ENCODE measurements around the gene TM4SF20.
"Not testable (repeated sequence)": the region's sequence is repeated elsewhere in the genome, so short reads cannot be mapped to it uniquely, and the experiment has no call there.

Gene TM4SF20

GRCh38 chr2:227364585-227365263 lies 14.4 kb downstream of the TM4SF20 start:
- H3K27ac Mint-ChIP-seq, H3K4me3 Mint-ChIP-seq: not testable (repeated sequence)

GRCh38 chr2:227363756-227364155 lies 15.3 kb downstream of the TM4SF20 start:
- Mint-ChIP-seq H3K4me3 (no peak overlapping the region), H3K4me1 (no peaks in the 10 kb centered on the region), H3K27me3 (no peaks in the 10 kb centered on the region), H3K36me3 (peaks cover 20% of the 10 kb centered on the region), H3K9me3 (no peaks in the 10 kb centered on the region), H3K27ac (no peak overlapping the region)
- ATAC-seq: no peak

More at GRCh38 chr2:227364585-227365263, 14.4 kb downstream of the TM4SF20 start:
- ATAC-seq, H3K4me1 Mint-ChIP-seq, H3K9me3 Mint-ChIP-seq, H3K27me3 Mint-ChIP-seq: not testable (repeated sequence)
- H3K36me3 Mint-ChIP-seq: peaks cover 11% of the 10 kb centered on the region

DNA sequence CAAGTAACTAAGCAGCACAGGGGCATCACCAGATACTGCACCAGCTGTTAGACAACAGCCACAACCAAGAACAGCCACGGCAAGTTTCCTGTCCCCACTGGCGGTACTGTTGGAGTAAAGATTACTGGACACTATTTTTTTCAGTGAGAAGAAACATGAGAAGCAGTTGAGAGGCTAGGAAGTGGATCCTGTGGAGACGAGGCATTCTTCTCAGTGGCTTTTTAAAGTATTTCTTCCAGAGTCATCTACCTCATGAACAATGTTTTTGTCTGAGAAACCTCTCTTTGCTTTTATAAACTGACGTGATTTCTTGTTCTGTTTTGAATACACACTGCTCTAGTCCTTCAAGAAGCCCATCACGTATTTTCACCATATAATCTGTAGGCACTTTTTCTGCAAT lies 18.8 kb downstream of the TM4SF20 start:
- Mint-ChIP-seq H3K27ac (peak overlapping the region; percentile 51), H3K9me3 (no peaks in the 10 kb centered on the region), H3K27me3 (no peaks in the 10 kb centered on the region), H3K4me3 (no peak overlapping the region), H3K36me3 (peaks cover 33% of the 10 kb centered on the region), H3K4me1 (no peaks in the 10 kb centered on the region)
- no peak for ATAC-seq

GRCh38 chr2:227351639-227352038 lies 27.5 kb downstream of the TM4SF20 start:
- Mint-ChIP-seq H3K4me3 (no peak overlapping the region), H3K36me3 (peaks cover 18% of the 10 kb centered on the region), H3K9me3 (no peaks in the 10 kb centered on the region), H3K27me3 (no peaks in the 10 kb centered on the region), H3K27ac (peak overlapping the region; percentile 14), H3K4me1 (peaks cover 6% of the 10 kb centered on the region)
- ATAC-seq: no peak

DNA sequence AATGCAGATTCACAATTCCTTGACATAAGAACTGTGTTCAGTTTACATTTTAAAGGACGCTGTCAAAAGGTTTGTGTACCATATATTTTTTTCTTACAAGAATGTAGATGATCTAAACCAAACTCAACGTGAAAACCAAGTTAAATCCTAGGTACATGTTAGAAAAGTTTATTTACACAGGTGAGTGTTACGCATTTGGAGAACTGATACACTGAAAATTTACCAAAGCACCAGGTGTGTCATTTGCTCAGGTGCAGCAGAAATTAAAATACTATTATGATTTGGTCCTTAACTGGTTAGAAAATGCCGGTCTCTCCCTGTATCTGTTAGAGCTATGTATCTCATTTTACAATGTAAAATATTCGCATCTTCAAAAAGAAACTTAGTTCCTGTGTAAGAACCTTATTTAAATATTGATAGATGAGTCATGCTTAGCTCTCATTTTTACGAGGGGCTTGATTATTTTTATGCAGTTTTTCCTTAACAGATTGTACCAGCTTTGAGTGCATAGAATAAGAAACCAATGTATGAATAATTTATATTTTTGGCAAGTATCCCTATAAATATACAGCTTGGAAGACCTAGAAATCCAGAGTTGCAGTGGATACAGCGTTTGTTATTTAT lies 29.0 kb downstream of the TM4SF20 start:
- Mint-ChIP-seq H3K27ac (no peak overlapping the region), H3K4me1 (peaks cover 6% of the 10 kb centered on the region), H3K4me3 (no peak overlapping the region), H3K27me3 (no peaks in the 10 kb centered on the region), H3K36me3 (peaks cover 12% of the 10 kb centered on the region), H3K9me3 (no peaks in the 10 kb centered on the region)
- no peak for ATAC-seq

GRCh38 chr2:227348324-227348723 lies 30.8 kb downstream of the TM4SF20 start:
- no peak overlapping the region for H3K27ac Mint-ChIP-seq
- H3K4me1 Mint-ChIP-seq: peaks cover 6% of the 10 kb centered on the region
- H3K4me3 Mint-ChIP-seq: no peak overlapping the region
- no peak for ATAC-seq
- H3K9me3 Mint-ChIP-seq: no peaks in the 10 kb centered on the region
- H3K36me3 Mint-ChIP-seq: peaks cover 12% of the 10 kb centered on the region
- no peaks in the 10 kb centered on the region for H3K27me3 Mint-ChIP-seq

DNA sequence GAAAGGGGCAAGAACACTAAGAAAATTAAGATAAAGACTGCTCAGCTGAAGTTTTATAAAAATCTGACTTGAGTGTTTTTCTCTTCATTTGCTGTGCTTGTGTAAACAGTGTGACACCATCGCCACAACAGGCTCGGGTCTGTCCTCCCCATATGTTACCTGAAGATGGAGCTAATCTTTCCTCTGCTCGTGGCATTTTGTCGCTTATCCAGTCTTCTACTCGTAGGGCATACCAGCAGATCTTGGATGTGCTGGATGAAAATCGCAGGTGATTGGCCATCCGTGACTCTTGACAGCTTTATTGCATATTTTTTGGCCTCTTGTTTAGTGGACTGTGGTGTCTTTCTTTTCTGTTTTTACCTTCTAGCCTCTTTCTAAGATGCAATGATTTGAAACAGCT lies 32.0 kb downstream of the TM4SF20 start:
- no peaks in the 10 kb centered on the region for H3K9me3 Mint-ChIP-seq
- no peak for ATAC-seq
- no peaks in the 10 kb centered on the region for H3K27me3 Mint-ChIP-seq
- peaks cover 6% of the 10 kb centered on the region for H3K4me1 Mint-ChIP-seq
- no peak overlapping the region for H3K4me3 Mint-ChIP-seq
- H3K27ac Mint-ChIP-seq: no peak overlapping the region
- H3K36me3 Mint-ChIP-seq: peaks cover 20% of the 10 kb centered on the region

- Mint-ChIP-seq H3K27ac (no peak overlapping the region), H3K27me3 (no peaks in the 10 kb centered on the region), H3K4me3 (no peak overlapping the region), H3K4me1 (no peaks in the 10 kb centered on the region), H3K9me3 (no peaks in the 10 kb centered on the region), H3K36me3 (peaks cover 20% of the 10 kb centered on the region)
- ATAC-seq: no peak
Observed at GRCh38 chr2:227344231-227344630, 34.9 kb downstream of the TM4SF20 start.

DNA sequence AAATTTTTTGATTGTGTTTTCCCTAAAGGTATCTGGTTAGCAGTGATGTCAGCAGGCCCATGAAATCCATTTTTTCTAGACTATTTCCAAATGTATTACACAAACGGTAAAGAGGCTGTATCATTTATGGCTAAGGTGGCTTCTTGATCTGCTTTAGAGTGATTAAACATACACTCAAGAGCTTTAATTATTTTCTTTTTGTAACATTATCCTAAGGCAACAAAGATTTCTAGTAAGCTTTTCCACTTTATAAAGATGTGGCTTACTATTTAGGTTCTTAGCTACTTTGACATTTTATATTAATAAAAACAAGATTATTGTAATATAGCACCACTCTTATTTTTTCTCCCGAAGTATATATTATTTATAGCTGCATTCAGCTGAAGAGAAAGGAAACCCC lies 37.6 kb downstream of the TM4SF20 start:
- ATAC-seq: no peak
- Mint-ChIP-seq H3K36me3 (peaks cover 13% of the 10 kb centered on the region), H3K9me3 (no peaks in the 10 kb centered on the region)

GRCh38 chr2:227340106-227340505 lies 39.0 kb downstream of the TM4SF20 start:
- Mint-ChIP-seq H3K36me3 (peaks cover 27% of the 10 kb centered on the region), H3K27me3 (no peaks in the 10 kb centered on the region), H3K4me1 (no peaks in the 10 kb centered on the region), H3K4me3 (no peak overlapping the region), H3K27ac (no peak overlapping the region), H3K9me3 (no peaks in the 10 kb centered on the region)
- ATAC-seq: no peak

More for the DNA sequence above, 37.6 kb downstream of the TM4SF20 start:
- Mint-ChIP-seq H3K4me3 (no peak overlapping the region), H3K27ac (no peak overlapping the region), H3K4me1 (no peaks in the 10 kb centered on the region), H3K27me3 (no peaks in the 10 kb centered on the region)

DNA sequence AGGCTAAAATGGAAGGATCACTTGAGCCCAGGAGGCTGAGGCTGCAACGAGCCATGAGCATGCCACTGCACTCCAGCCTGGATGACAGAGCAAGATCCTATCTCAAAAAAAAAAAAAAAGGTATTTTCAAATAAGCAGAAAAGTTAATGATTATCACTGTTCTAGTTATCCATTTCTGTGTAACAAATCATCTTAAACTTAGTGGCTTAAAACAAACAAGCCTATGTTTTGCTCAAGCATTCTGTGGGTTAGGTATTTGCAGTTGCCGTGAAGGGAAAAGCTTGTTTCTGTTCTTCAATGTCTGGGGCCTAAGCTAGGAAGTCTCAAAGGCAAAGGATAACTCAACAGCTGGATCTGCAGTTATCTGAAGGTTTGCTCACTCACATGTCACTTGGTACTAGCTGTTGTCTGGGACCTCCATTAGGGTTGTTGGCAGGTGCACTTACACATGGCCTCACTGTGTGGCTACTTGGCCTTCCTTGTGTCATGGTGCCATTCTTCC lies 40.0 kb downstream of the TM4SF20 start:
- Mint-ChIP-seq H3K36me3 (peaks cover 37% of the 10 kb centered on the region), H3K4me1 (no peaks in the 10 kb centered on the region), H3K27me3 (no peaks in the 10 kb centered on the region), H3K27ac (no peak overlapping the region), H3K9me3 (no peaks in the 10 kb centered on the region), H3K4me3 (no peak overlapping the region)
- ATAC-seq: no peak

GRCh38 chr2:227337442-227337841 lies 41.7 kb downstream of the TM4SF20 start:
- Mint-ChIP-seq H3K4me1 (no peaks in the 10 kb centered on the region), H3K36me3 (peaks cover 46% of the 10 kb centered on the region), H3K9me3 (no peaks in the 10 kb centered on the region), H3K4me3 (no peak overlapping the region), H3K27me3 (no peaks in the 10 kb centered on the region), H3K27ac (no peak overlapping the region)
- no peak for ATAC-seq

GRCh38 chr2:227335713-227336112 lies 43.4 kb downstream of the TM4SF20 start:
- Mint-ChIP-seq H3K9me3 (no peaks in the 10 kb centered on the region), H3K36me3 (peaks cover 55% of the 10 kb centered on the region), H3K27ac (no peak overlapping the region), H3K4me3 (no peak overlapping the region), H3K27me3 (no peaks in the 10 kb centered on the region), H3K4me1 (no peaks in the 10 kb centered on the region)
- no peak for ATAC-seq

DNA sequence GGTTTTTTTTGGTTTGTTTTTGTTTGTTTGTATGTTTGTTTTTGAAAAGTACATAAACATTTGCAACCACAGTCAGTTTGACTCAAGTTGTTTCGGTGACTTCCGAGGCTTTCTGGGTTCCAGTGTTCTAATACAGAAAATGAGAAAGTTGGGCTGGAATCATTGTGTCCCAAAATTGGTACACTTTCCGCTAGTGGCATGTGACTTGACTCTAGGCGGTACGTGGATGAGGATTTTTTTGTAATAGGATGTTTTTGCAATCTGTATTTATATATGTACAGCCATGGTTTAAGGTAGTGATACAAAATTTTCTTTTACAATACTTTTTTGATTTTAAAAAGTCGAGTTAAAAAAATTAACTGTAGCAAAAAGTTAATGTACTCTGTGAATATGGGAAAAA lies 52.3 kb downstream of the TM4SF20 start:
- Mint-ChIP-seq H3K9me3 (no peaks in the 10 kb centered on the region), H3K27me3 (no peaks in the 10 kb centered on the region), H3K4me1 (peaks cover 27% of the 10 kb centered on the region), H3K4me3 (no peak overlapping the region), H3K36me3 (peaks cover 7% of the 10 kb centered on the region), H3K27ac (peak overlapping the region; percentile 91)
- no peak for ATAC-seq

GRCh38 chr2:227325839-227326195 lies 53.3 kb downstream of the TM4SF20 start:
- Mint-ChIP-seq H3K4me1 (peaks cover 27% of the 10 kb centered on the region), H3K9me3 (no peaks in the 10 kb centered on the region), H3K36me3 (no peaks in the 10 kb centered on the region), H3K27ac (peak overlapping the region; percentile 91), H3K27me3 (no peaks in the 10 kb centered on the region), H3K4me3 (peak overlapping the region; percentile 95)
- no peak for ATAC-seq
